ENCODE measurements around the gene USP44. TPM values are rescaled to one million over a fixed set of nuclear protein-coding genes. Genes with fewer than 3 reads are reported as not detected.

The USP44 gene
- total and polyA plus RNA-seq, 10 of the 15 experiments (the other 5 are each of a cell fraction or from before 2014, with no cell fraction given), result 0.02 to 0.26 (median 0.12) TPM; not detected in 6

GRCh38 chr12:95487024-95487423, 64.3 kb downstream of the USP44 start:
- Histone ChIP-seq H4K20me1 (ENCODE audit: control insufficient read depth, insufficient read depth) (no peaks in the 10 kb centered on the region), H3K4me1 (ENCODE audit: control insufficient read depth, insufficient read depth, low read length) (no peaks in the 10 kb centered on the region), H3K9ac (ENCODE audit: control insufficient read depth, insufficient read depth, low read length) (no peak overlapping the region), H3K4me2 (ENCODE audit: control insufficient read depth, insufficient read depth) (no peak overlapping the region), H3K4me3 (no peak overlapping the region), H2AFZ (ENCODE audit: control insufficient read depth, low read depth, low read length) (no peak overlapping the region), H3K36me3 (ENCODE audit: control insufficient read depth in 2 of 2, insufficient read depth in 2 of 2, low read length in 1 of 2) (peaks cover 0 to 19% of the 10 kb centered on the region in 2 experiments; a peak in 3 of 4 replicates), H3K79me2 (ENCODE audit: control insufficient read depth, insufficient read depth, low read length) (peaks cover 3% of the 10 kb centered on the region), H3K27me3 (replicated peaks in 1 of 2; ENCODE audit: control insufficient read depth in 2 of 2, insufficient read depth in 2 of 2, low read length in 1 of 2) (no peaks in the 10 kb centered on the region), H3K27ac (ENCODE audit: control insufficient read depth, insufficient read depth) (no peak overlapping the region), H3K9me3 (replicated peaks; ENCODE audit: control insufficient read depth, insufficient read depth, low read length) (no peaks in the 10 kb centered on the region)
- DNase-seq (ENCODE audit: low read depth, low spot score) (no peak), ATAC-seq (no peak), FAIRE-seq (no peak)
- TF ChIP-seq YY1 (IDR thresholded peaks at IDR 0.05; ENCODE audit: low read depth, low read length), result no peak
- no peak for TF ChIP-seq TCF12 (IDR thresholded peaks at IDR 0.05; ENCODE audit: low read depth, low read length)
- no peak for TF ChIP-seq RELB (IDR thresholded peaks at IDR 0.05; ENCODE audit: low read depth)
- no peak for TF ChIP-seq WRNIP1 (IDR thresholded peaks at IDR 0.05; ENCODE audit: borderline replicate concordance, low read depth, low read length)
- no peak for TF ChIP-seq CUX1 (IDR thresholded peaks at IDR 0.05; ENCODE audit: insufficient replicate concordance, low read depth, low read length)
- TF ChIP-seq MYC (IDR thresholded peaks at IDR 0.05; ENCODE audit: insufficient read depth, insufficient read length, insufficient replicate concordance, low read length, severe bottlenecking), result no peak
- ChIA-PET CTCF (interaction anchor here (0.9 to 2.1 kb wide), 2 partner anchors 10 to 13 kb away, joined by 3 to 4 read pairs; partner anchors contain the start of gene METAP2), POLR2A (interaction anchor here (0.7 kb wide), 1 partner anchor 13 kb away, joined by 3 read pairs; the partner anchor contains the start of gene METAP2), RAD21 (ENCODE audit: unreplicated experiment) (no interaction called here), SMC1A (ENCODE audit: uncharacterized antibody, unreplicated experiment) (interaction anchor here (0.6 kb wide), 1 partner anchor 13 kb away, joined by 3 read pairs; no protein-coding TSS in a partner anchor)
- 93% methylated on average over 2 of the region's 2 CpGs for WGBS (ENCODE audit: insufficient coverage, insufficient replicate concordance, low lambda C conversion rate, missing lambda C conversion rate)
- intact Hi-C loops (cut with micrococcal nuclease; ENCODE audit: unreplicated experiment), result no loop called here
- BruUV-seq (replicated peaks), result no TSS peak
- in situ Hi-C loops (cut with MboI), result no loop called here

All from GM12878 (cell line).